OCI-LY1 (cell line): ENCODE results near the gene ZNF222.

ENCODE experiments used
- H2AFZ ChIP-seq: fragments of 200-600 bp; sonication (generic), shearing (Covaris generic); 2 replicates; pipeline ENCODE4 v1.6.0; 2014; ENCODE audit warnings: antibody characterized with exemption, mild to moderate bottlenecking, low read length
- H3F3A ChIP-seq: fragments of 200-600 bp; sonication (generic), shearing (Covaris generic); 2 replicates; pipeline ENCODE4 v1.6.0; 2014; ENCODE audit warnings: mild to moderate bottlenecking, antibody characterized with exemption, low read length, moderate library complexity; ENCODE audit not compliant: insufficient read depth
- H3K27ac ChIP-seq: fragments of 200-600 bp; sonication (generic); 2 replicates; pipeline ENCODE4 v1.5.1; 2014; ENCODE audit warnings: low read length, mixed run types, mild to moderate bottlenecking, low read depth; ENCODE audit not compliant: poor library complexity, severe bottlenecking
- H3K27me3 ChIP-seq: fragments of 200-600 bp; sonication (generic); 2 replicates; pipeline ENCODE4 v1.6.0; 2014; ENCODE audit warnings: antibody characterized with exemption, mild to moderate bottlenecking, low read length, moderate library complexity; ENCODE audit not compliant: insufficient read depth
- H3K36me3 ChIP-seq: fragments of 200-600 bp; sonication (generic); 2 replicates; pipeline ENCODE4 v1.6.1; 2014; ENCODE audit warnings: mild to moderate bottlenecking, antibody characterized with exemption, low read length, moderate library complexity, mixed read lengths; ENCODE audit not compliant: insufficient read depth
- H3K4me1 ChIP-seq: fragments of 200-600 bp; sonication (generic); 2 replicates; pipeline ENCODE4 v1.5.1; 2014; ENCODE audit warnings: mild to moderate bottlenecking, low read length, moderate library complexity; ENCODE audit not compliant: insufficient read depth, severe bottlenecking
- H3K4me2 ChIP-seq: fragments of 200-600 bp; sonication (generic), shearing (Covaris generic); 2 replicates; pipeline ENCODE4 v1.6.1; 2014; ENCODE audit warnings: low read length
- H3K4me3 ChIP-seq: fragments of 200-600 bp; sonication (generic); 2 replicates; pipeline ENCODE4 v1.5.1; 2014; ENCODE audit warnings: low read length, low read depth, mild to moderate bottlenecking, mixed read lengths; ENCODE audit not compliant: poor library complexity, severe bottlenecking
- H3K79me2 ChIP-seq: fragments of 200-600 bp; shearing (Covaris generic); 2 replicates; pipeline ENCODE4 v1.6.1; 2016; ENCODE audit warnings: mixed run types, low read length, mixed read lengths; ENCODE audit not compliant: insufficient read depth
- H3K9ac ChIP-seq: fragments of 200-600 bp; sonication (generic), shearing (Covaris generic); 2 replicates; pipeline ENCODE4 v1.6.1; 2014; ENCODE audit warnings: mild to moderate bottlenecking, low read length, mixed read lengths
- H3K9me2 ChIP-seq: fragments of 200-600 bp; sonication (generic), shearing (Covaris generic); 2 replicates; pipeline ENCODE4 v1.6.1; 2014; ENCODE audit warnings: low read depth, mild to moderate bottlenecking, low read length, mixed read lengths
- H3K9me3 ChIP-seq: fragments of 200-600 bp; shearing (Covaris generic); 2 replicates; pipeline ENCODE4 v1.6.1; 2014; ENCODE audit warnings: low read length, mixed read lengths
- H4K20me1 ChIP-seq: fragments of 200-600 bp; sonication (generic), shearing (Covaris generic); 2 replicates; pipeline ENCODE4 v1.6.0; 2016; ENCODE audit warnings: mild to moderate bottlenecking, low read length; ENCODE audit not compliant: insufficient read depth
- EZH2 ChIP-seq: fragments of 200-600 bp; sonication (generic), shearing (Covaris generic); IDR thresholded peaks from 2 replicates; pipeline ENCODE4 v1.8.0; 2017; ENCODE audit warnings: borderline replicate concordance, mixed run types, mild to moderate bottlenecking, antibody characterized with exemption, low read length, moderate library complexity, mixed read lengths
- TF ChIP-seq, protein P1 (sequence below): fragments of 200-600 bp; sonication (generic), shearing (Covaris generic); IDR thresholded peaks from 2 replicates; pipeline ENCODE4 v1.5.1; 2017; ENCODE audit warnings: mild to moderate bottlenecking, antibody characterized with exemption, low read length, moderate library complexity, mixed read lengths

ZNF222 gene

DNA sequence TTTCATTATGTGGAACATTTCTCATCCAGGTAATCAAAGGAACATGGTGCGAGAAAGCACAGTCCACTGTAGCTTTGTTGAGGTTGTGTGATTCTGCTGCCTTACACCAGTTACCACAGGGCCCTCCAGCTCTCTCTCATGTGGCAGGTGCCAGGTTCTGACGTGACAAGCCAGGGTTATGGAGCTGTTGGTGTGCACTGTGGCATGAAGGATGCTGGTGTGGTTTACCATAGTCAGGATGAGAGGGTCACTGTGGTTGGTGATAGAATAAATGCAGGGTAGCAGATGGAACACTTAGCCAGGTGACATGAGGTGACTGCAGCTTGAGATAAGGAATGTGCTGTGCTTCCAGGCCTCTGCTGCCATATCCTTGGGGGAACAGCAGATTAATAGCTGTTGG lies 34.0 kb downstream of the ZNF222 start:
- Histone ChIP-seq H3F3A (no peaks in the 10 kb centered on the region), H2AFZ (no peak overlapping the region), H3K9me2 (no peaks in the 10 kb centered on the region), H3K4me3 (no peak overlapping the region), H3K79me2 (no peaks in the 10 kb centered on the region), H3K27me3 (no peaks in the 10 kb centered on the region), H3K4me1 (no peaks in the 10 kb centered on the region), H3K9ac (no peak overlapping the region), H3K4me2 (no peak overlapping the region), H3K36me3 (no peaks in the 10 kb centered on the region), H3K9me3 (no peaks in the 10 kb centered on the region), H3K27ac (no peak overlapping the region), H4K20me1 (no peaks in the 10 kb centered on the region)
- TF ChIP-seq, protein P1, sequence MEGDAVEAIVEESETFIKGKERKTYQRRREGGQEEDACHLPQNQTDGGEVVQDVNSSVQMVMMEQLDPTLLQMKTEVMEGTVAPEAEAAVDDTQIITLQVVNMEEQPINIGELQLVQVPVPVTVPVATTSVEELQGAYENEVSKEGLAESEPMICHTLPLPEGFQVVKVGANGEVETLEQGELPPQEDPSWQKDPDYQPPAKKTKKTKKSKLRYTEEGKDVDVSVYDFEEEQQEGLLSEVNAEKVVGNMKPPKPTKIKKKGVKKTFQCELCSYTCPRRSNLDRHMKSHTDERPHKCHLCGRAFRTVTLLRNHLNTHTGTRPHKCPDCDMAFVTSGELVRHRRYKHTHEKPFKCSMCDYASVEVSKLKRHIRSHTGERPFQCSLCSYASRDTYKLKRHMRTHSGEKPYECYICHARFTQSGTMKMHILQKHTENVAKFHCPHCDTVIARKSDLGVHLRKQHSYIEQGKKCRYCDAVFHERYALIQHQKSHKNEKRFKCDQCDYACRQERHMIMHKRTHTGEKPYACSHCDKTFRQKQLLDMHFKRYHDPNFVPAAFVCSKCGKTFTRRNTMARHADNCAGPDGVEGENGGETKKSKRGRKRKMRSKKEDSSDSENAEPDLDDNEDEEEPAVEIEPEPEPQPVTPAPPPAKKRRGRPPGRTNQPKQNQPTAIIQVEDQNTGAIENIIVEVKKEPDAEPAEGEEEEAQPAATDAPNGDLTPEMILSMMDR: no peak
- TF ChIP-seq EZH2: no peak

DNA sequence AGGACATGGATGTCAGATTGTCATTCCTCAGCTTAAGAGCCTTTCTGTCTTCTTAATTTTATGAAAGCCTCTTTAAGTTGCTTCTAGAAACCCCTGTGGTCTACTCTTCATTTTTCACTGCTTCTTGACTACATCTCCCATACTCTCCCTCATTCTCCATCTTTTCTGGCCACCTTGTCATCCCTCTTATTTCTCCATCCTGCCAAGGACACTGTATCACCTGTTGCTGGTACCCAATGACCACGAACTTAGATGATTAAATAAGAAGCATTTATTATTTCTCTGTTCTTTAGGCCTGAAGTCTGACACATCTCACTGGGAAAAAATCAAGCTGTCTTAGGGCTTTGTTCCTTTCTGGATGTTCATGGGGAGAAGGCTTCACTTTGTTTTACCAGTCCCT lies 35.9 kb downstream of the ZNF222 start:
- Histone ChIP-seq H3K4me3 (no peak overlapping the region), H3K4me2 (no peak overlapping the region), H3K79me2 (no peaks in the 10 kb centered on the region), H2AFZ (no peak overlapping the region), H4K20me1 (no peaks in the 10 kb centered on the region), H3K4me1 (no peaks in the 10 kb centered on the region), H3K36me3 (no peaks in the 10 kb centered on the region), H3K9me2 (no peaks in the 10 kb centered on the region), H3K27me3 (no peaks in the 10 kb centered on the region), H3K9me3 (no peaks in the 10 kb centered on the region), H3F3A (no peaks in the 10 kb centered on the region), H3K27ac (no peak overlapping the region), H3K9ac (no peak overlapping the region)
- no peak for TF ChIP-seq EZH2
- TF ChIP-seq, protein P1: no peak

DNA sequence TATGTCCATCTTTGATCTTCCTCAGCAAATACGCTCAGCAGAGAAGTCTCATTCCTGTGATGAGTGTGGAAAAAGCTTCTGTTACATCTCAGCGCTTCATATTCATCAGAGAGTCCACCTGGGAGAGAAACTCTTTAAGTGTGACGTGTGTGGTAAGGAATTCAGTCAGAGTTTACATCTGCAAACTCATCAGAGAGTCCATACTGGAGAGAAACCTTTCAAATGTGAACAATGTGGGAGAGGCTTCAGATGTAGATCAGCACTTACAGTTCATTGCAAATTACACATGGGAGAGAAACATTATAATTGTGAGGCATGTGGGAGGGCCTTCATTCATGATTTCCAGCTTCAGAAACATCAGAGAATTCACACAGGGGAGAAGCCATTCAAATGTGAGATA lies 41.1 kb downstream of the ZNF222 start:
- TF ChIP-seq EZH2: no peak
- TF ChIP-seq, protein P1: no peak
- no peak overlapping the region for H3K4me3 ChIP-seq
- H3F3A ChIP-seq: no peaks in the 10 kb centered on the region
- H3K4me1 ChIP-seq: no peaks in the 10 kb centered on the region
- H3K9me2 ChIP-seq: no peaks in the 10 kb centered on the region
- H3K27me3 ChIP-seq: no peaks in the 10 kb centered on the region
- no peaks in the 10 kb centered on the region for H3K79me2 ChIP-seq
- H3K9ac ChIP-seq: no peak overlapping the region
- no peak overlapping the region for H3K4me2 ChIP-seq
- no peak overlapping the region for H3K27ac ChIP-seq
- H2AFZ ChIP-seq: no peak overlapping the region
- no peaks in the 10 kb centered on the region for H4K20me1 ChIP-seq
- H3K36me3 ChIP-seq: no peaks in the 10 kb centered on the region
- H3K9me3 ChIP-seq: peaks cover 4% of the 10 kb centered on the region; the same call in 1 of the 2 replicates
